Lung (tissue), 12 donors: ENCODE data around the gene ANKRD11. TPM values are rescaled to one million over a fixed set of nuclear protein-coding genes. Genes with fewer than 3 reads are reported as not detected.
"Not testable (repeated sequence)": the region's sequence is repeated elsewhere in the genome, so short reads cannot be mapped to it uniquely, and the experiment has no call there.

ENCODE experiments used
- ATAC-seq: fragments of 200-7000 bp; cut with Tn5 transposase; one replicate; pipeline ENCODE4 v1.9.1; 2020; ENCODE audit warnings: moderate number of reproducible peaks; ENCODE audit not compliant: insufficient read depth, low FRiP score
- DNase-seq, 3 donors: peaks; one replicate each; pipeline ENCODE4 v3.0.0-alpha.2; 2013 to 2017
- H3K27ac ChIP-seq, 2 donors: one replicate each; pipeline ENCODE4 v1.5.1; 2013; ENCODE audit warnings: mild to moderate bottlenecking in 2 of 2, moderate library complexity in 2 of 2, control low read depth in 1 of 2, inconsistent platforms in 1 of 2, low read depth in 1 of 2, low read length in 1 of 2
- H3K27me3 ChIP-seq, 3 donors: one replicate each; pipeline ENCODE4 v1.5.1; 2013; ENCODE audit warnings: low read length in 2 of 3; ENCODE audit not compliant: control insufficient read depth in 3 of 3, insufficient read depth in 3 of 3
- H3K36me3 ChIP-seq, 4 donors: one replicate each; pipeline ENCODE4 v1.5.1; 2013; ENCODE audit warnings: low read length in 4 of 4, mild to moderate bottlenecking in 1 of 4, moderate library complexity in 1 of 4; ENCODE audit not compliant: control insufficient read depth in 4 of 4, insufficient read depth in 4 of 4
- H3K4me1 ChIP-seq, 5 donors: one replicate each; pipeline ENCODE4 v1.5.1; 2013; ENCODE audit warnings: low read length in 5 of 5, mild to moderate bottlenecking in 2 of 5, moderate library complexity in 1 of 5; ENCODE audit not compliant: control insufficient read depth in 5 of 5, insufficient read depth in 5 of 5
- H3K4me3 ChIP-seq: one replicate; pipeline ENCODE4 v1.5.1; 2013; ENCODE audit warnings: mild to moderate bottlenecking, control low read depth, moderate library complexity
- H3K9ac ChIP-seq, 2 donors: one replicate each; pipeline ENCODE4 v1.5.1; 2013; ENCODE audit warnings: low read length in 2 of 2, control low read depth in 1 of 2; ENCODE audit not compliant: insufficient read depth in 1 of 2
- H3K9me3 ChIP-seq, 4 donors: one replicate each; pipeline ENCODE4 v1.5.1; 2013; ENCODE audit warnings: low read length in 3 of 4, mild to moderate bottlenecking in 1 of 4, moderate library complexity in 1 of 4; ENCODE audit not compliant: control insufficient read depth in 4 of 4, insufficient read depth in 3 of 4
- CTCF ChIP-seq: IDR thresholded peaks from 2 replicates; pipeline ENCODE4 v1.5.1; 2012; ENCODE audit warnings: mild to moderate bottlenecking; ENCODE audit errors: control extremely low read depth, extremely low read depth
- WGBS, 2 donors: extraction: QIAGEN DNeasy Blood & Tissue Kit; methylation state at CpG; one replicate each; pipeline ENCODE4 v1.1.7; 2013; 5-methylcytosine and 5-hydroxymethylcytosine counted together
- polyA plus RNA-seq, 2 donors: library from polyadenylated mRNA; stranded (reverse); fragments of 200-250 nt; gene quantifications; one replicate each; pipeline ENCODE4 v1.2.1, GENCODE V29; 2013
- total RNA-seq, 2 donors: library from RNA; depleted of rRNA in 1 of 2; stranded (reverse); fragments of >200 nt in 1 of 2; gene quantifications; one replicate each; pipeline ENCODE4 v1.2.1, GENCODE V29; 2014 to 2021
- donor health status: control.
- donor health status: control.
- donor health status: Bipolar disorder and iron deficiency.
- donor health status: healthy.
- donor health status: DM: yes; HTN: yes; CAD: no.

ANKRD11 gene
- total and polyA plus RNA-seq, 4 donors, result 58.5 to 162 (median 89.5) TPM

- Histone ChIP-seq H3K4me3 (no peak overlapping the region), H3K9ac (no peak overlapping the region), H3K4me1 (peaks cover 0 to 24% (median 4%) of the 10 kb centered on the region in 5 donors), H3K27me3 (no peaks in the 10 kb centered on the region), H3K27ac (peak overlapping the region in 1 of 2 donors; percentile 9), H3K9me3 (no peaks in the 10 kb centered on the region), H3K36me3 (peaks cover 0 to 2% (median 0%) of the 10 kb centered on the region in 4 donors)
- no peak for DNase-seq
- TF ChIP-seq CTCF, result no peak
- WGBS, 2 donors, result 93 to 94% methylated on average over 7 of the region's 7 CpGs
- no peak for ATAC-seq
Measured at GRCh38 chr16:89458551-89458950, 31.8 kb downstream of the ANKRD11 start.

GRCh38 chr16:89456419-89456959 lies 33.9 kb downstream of the ANKRD11 start:
- no peak overlapping the region for H3K9ac ChIP-seq
- no peak overlapping the region for H3K4me3 ChIP-seq
- ATAC-seq (no peak), DNase-seq (no peak)
- peaks cover 0 to 33% (median 4%) of the 10 kb centered on the region in 5 donors for H3K4me1 ChIP-seq
- H3K9me3 ChIP-seq, result no peaks in the 10 kb centered on the region
- no peak for TF ChIP-seq CTCF
- peaks cover 0 to 2% (median 0%) of the 10 kb centered on the region in 4 donors for H3K36me3 ChIP-seq
- no peaks in the 10 kb centered on the region for H3K27me3 ChIP-seq
- H3K27ac ChIP-seq, result no peak overlapping the region
- 71 to 76% methylated on average over 12 of the region's 12 CpGs for WGBS, 2 donors

GRCh38 chr16:89455692-89456091 lies 34.7 kb downstream of the ANKRD11 start:
- peaks cover 0 to 38% (median 4%) of the 10 kb centered on the region in 5 donors for H3K4me1 ChIP-seq
- H3K36me3 ChIP-seq, result peaks cover 0 to 2% (median 0%) of the 10 kb centered on the region in 4 donors
- WGBS, 2 donors, result 92 to 94% methylated on average over 2 of the region's 2 CpGs
- H3K9ac ChIP-seq, result no peak overlapping the region
- H3K27ac ChIP-seq, result no peak overlapping the region
- ATAC-seq (no peak), DNase-seq (no peak)
- no peaks in the 10 kb centered on the region for H3K9me3 ChIP-seq
- H3K4me3 ChIP-seq, result no peak overlapping the region
- no peaks in the 10 kb centered on the region for H3K27me3 ChIP-seq
- no peak for TF ChIP-seq CTCF

- H3K9ac ChIP-seq, result no peak overlapping the region
- TF ChIP-seq CTCF, result no peak
- H3K4me1 ChIP-seq, result peaks cover 0 to 40% (median 4%) of the 10 kb centered on the region in 5 donors
- WGBS, 2 donors, result 82 to 90% methylated on average over 2 of the region's 2 CpGs
- ATAC-seq (no peak), DNase-seq (no peak)
- no peaks in the 10 kb centered on the region for H3K9me3 ChIP-seq
- no peaks in the 10 kb centered on the region for H3K27me3 ChIP-seq
- H3K4me3 ChIP-seq, result no peak overlapping the region
- no peak overlapping the region for H3K27ac ChIP-seq
- peaks cover 0 to 2% (median 0%) of the 10 kb centered on the region in 4 donors for H3K36me3 ChIP-seq
Measured at GRCh38 chr16:89455178-89455577, 35.2 kb downstream of the ANKRD11 start.

- peaks cover 0 to 40% (median 6%) of the 10 kb centered on the region in 5 donors for H3K4me1 ChIP-seq
- WGBS, 2 donors, result 95% methylated on average over 2 to 3 of the region's 3 CpGs
Measured at GRCh38 chr16:89454378-89455125, 35.8 kb downstream of the ANKRD11 start.

More at GRCh38 chr16:89454378-89455125, 35.8 kb downstream of the ANKRD11 start:
- not testable (repeated sequence) for H3K27me3 ChIP-seq, H3K4me3 ChIP-seq, DNase-seq, H3K9ac ChIP-seq, H3K36me3 ChIP-seq, ATAC-seq, H3K9me3 ChIP-seq
- H3K27ac ChIP-seq, result peak overlapping the region in 1 of 2 donors; percentile 83
